AG09309 (cell line): ENCODE data around the gene EID3.

Source experiments
- DNase-seq: peaks from one replicate; pipeline ENCODE4 v3.0.0-alpha.2; 2010; ENCODE audit warnings: low read depth
- H3K4me3 ChIP-seq: 2 replicates; pipeline ENCODE4 v1.5.1; 2011; ENCODE audit warnings: mild to moderate bottlenecking, low read depth, low read length, moderate library complexity; ENCODE audit not compliant: control insufficient read depth
- TF ChIP-seq, protein P1 (sequence below): IDR thresholded peaks from 2 replicates; pipeline ENCODE4 v1.5.1; 2011; ENCODE audit warnings: mild to moderate bottlenecking, low read depth, low read length, inconsistent platforms; ENCODE audit not compliant: insufficient read depth, control insufficient read depth; ENCODE audit errors: missing control alignments

The EID3 gene

DNA sequence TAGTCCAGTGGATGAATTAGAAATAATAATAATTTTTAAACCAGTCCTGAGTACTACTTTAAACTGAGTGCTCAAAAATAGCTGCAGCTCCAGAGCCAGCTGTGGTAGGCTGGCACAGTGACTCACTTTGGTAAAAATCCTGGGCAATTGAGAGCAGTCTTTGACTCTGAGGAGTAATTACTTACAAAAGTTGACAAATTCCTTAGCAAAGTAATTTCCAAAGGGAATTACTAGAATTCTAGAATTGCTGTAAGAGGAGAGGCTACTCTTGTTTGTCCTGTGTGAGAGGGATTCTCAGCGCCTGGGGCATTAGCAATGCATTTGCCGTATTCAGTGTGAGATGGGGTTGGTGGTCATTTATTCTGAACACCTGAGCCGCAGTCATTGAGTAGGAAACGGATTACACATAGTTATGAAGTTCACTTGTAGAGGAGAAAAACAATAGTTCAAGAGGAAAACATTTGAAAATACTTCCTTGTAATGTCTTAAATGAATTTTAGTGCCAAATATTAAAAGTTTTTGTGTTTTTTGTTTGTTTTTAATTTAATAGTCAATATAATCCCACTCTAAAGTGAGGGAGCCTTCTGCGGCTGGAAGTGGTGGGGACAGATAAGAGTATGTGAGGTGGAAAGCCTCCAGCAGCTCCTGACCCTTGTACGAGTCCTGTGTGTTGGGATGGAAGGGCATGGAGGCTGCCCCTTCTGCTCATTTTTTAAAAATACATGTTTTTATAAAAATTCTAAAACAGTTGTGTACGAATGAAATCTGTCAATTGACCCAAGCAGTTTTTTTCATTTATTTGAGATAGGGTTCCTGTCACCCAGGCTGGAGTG, 41.9 kb downstream of the EID3 start:
- TF ChIP-seq, protein P1, sequence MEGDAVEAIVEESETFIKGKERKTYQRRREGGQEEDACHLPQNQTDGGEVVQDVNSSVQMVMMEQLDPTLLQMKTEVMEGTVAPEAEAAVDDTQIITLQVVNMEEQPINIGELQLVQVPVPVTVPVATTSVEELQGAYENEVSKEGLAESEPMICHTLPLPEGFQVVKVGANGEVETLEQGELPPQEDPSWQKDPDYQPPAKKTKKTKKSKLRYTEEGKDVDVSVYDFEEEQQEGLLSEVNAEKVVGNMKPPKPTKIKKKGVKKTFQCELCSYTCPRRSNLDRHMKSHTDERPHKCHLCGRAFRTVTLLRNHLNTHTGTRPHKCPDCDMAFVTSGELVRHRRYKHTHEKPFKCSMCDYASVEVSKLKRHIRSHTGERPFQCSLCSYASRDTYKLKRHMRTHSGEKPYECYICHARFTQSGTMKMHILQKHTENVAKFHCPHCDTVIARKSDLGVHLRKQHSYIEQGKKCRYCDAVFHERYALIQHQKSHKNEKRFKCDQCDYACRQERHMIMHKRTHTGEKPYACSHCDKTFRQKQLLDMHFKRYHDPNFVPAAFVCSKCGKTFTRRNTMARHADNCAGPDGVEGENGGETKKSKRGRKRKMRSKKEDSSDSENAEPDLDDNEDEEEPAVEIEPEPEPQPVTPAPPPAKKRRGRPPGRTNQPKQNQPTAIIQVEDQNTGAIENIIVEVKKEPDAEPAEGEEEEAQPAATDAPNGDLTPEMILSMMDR, result no peak
- DNase-seq, result no peak
- no peak overlapping the region for H3K4me3 ChIP-seq

DNA sequence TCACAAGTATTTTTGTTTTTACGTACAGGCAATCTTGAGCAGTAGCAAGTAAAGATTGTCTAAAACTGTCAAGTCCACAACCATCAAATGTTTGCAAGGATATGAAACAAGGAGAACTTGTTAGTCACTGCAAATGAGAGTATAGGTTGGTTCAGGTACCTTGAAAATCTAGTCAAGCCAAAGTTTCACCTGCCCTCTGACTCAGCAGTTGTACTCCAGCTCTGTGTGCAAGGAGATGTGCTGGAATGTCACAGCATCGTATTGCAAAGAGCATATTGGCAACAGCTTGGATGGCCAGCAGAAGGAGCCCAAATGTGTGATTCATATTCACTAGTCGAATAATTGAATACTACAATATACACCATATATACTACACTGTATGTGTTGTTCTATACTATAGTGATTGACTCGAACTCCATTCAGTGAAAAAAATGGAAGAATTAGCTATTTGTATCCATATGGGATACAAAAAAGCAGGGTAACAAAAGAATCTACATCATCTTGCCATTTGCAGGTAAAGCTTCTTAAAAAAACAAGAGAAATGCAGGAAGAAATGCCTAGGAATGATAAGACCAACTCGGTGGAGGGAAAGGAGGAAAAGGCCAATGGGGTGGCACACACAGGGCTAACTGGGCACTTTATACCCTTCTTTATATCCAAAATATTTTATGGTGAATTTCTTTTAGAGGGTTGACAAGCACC, 44.0 kb downstream of the EID3 start:
- TF ChIP-seq, protein P1, result no peak
- H3K4me3 ChIP-seq, result no peak overlapping the region
- DNase-seq, result no peak

DNA sequence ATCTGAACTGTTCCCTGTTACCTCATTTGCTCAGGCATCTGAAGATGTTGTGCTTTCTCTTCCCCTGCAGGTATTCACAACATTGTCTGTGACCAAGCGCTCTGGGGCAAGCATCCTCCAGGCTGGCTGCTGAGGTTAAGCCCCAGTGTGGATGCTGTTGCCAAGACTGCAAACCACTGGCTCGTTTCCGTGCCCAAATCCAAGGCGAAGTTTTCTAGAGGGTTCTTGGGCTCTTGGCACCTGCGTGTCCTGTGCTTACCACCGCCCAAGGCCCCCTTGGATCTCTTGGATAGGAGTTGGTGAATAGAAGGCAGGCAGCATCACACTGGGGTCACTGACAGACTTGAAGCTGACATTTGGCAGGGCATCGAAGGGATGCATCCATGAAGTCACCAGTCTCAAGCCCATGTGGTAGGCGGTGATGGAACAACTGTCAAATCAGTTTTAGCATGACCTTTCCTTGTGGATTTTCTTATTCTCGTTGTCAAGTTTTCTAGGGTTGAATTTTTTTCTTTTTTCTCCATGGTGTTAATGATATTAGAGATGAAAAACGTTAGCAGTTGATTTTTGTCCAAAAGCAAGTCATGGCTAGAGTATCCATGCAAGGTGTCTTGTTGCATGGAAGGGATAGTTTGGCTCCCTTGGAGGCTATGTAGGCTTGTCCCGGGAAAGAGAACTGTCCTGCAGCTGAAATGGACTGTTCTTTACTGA, 44.9 kb downstream of the EID3 start:
- H3K4me3 ChIP-seq, result no peak overlapping the region
- DNase-seq, result no peak
- TF ChIP-seq, protein P1, result no peak

DNA sequence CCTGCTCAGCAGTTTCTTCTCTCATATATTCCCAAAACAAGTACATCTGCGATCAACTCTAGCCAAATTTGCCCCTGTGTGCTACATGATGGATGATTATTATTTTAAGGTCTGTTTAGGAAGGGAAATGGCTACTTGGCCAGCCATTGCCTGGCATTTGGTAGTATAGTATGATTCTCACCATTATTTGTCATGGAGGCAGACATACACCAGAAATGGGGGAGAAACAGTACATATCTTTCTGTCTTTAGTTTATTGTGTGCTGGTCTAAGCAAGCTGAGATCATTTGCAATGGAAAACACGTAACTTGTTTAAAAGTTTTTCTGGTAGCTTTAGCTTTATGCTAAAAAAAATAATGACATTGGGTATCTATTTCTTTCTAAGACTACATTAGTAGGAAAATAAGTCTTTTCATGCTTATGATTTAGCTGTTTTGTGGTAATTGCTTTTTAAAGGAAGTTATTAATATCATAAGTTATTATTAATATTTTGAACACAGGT, 45.5 kb downstream of the EID3 start:
- H3K4me3 ChIP-seq, result no peak overlapping the region
- no peak for DNase-seq
- TF ChIP-seq, protein P1, result no peak

DNA sequence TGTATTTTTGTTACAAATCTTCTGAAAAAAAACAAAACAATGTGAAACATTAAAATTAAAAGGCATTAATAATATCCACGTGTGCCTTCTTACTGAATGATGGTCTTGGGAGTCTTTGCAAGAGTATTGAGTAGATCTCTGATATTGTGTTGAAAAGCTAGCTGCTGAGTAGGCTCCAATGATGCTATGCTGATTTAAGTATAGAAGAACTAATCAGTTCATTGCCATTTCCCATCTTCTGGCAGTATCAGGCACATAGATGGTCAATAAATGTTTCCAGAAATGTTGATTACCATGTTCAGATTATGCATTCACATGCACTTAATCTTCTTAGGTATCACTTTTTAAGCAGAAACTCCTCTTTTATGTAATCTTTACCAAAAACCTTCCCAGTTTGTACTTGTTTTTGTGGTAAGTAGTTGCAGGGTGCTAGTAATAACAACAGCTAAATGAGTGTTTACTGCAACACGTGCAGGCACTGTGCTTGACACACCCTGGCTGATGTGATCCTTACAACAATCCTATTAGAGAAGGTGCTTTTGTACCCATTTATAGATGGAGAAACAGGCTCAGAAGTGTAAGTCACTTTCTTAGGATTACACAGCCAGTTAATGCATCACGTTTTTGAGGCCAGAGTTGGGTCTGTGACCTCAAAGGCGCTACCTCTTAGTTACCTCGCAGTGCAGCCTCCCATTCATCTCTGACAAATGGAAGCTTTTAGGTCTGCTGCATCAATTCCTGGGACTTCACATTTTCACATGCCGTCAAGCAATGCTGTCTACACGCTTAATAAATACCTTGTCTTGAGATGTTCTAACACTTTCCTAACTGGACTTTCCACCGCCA, 46.9 kb downstream of the EID3 start:
- no peak for DNase-seq
- no peak overlapping the region for H3K4me3 ChIP-seq
- TF ChIP-seq, protein P1, result no peak
